GM23338 (cell line): ENCODE data around the gene EDAR. TPM values are rescaled to one million over a fixed set of nuclear protein-coding genes. Genes with fewer than 3 reads are reported as not detected.

ENCODE experiments used
- ATAC-seq: fragments of 200-7000 bp; cut with Tn5 transposase; 3 replicates; pipeline ENCODE4 v1.9.1; 2020
- DNase-seq: peaks from one replicate; pipeline ENCODE4 v3.0.0-alpha.2; 2015; ENCODE audit warnings: low spot score
- H2AFZ ChIP-seq: fragments of 200-600 bp; sonication (generic); 2 replicates; pipeline ENCODE4 v1.8.0; 2016; ENCODE audit warnings: antibody characterized with exemption, mild to moderate bottlenecking, moderate library complexity
- H3F3A ChIP-seq: fragments of 200-600 bp; sonication (generic); replicated peaks from 2 replicates; pipeline ENCODE4 v1.8.0; 2017; ENCODE audit warnings: antibody characterized with exemption, mixed run types, low read depth
- H3K27ac ChIP-seq: fragments of 200-600 bp; sonication (generic); 2 replicates; pipeline ENCODE4 v1.6.1; 2016; ENCODE audit warnings: low read depth
- H3K27me3 ChIP-seq: fragments of 200-600 bp; sonication (generic); 2 replicates; pipeline ENCODE4 v1.8.0; 2016; ENCODE audit warnings: mild to moderate bottlenecking, mixed run types, moderate library complexity; ENCODE audit not compliant: insufficient read depth
- H3K36me3 ChIP-seq: fragments of 200-600 bp; sonication (generic); 2 replicates; pipeline ENCODE4 v1.8.0; 2016; ENCODE audit warnings: mild to moderate bottlenecking; ENCODE audit not compliant: insufficient read depth
- H3K4me1 ChIP-seq: fragments of 200-600 bp; sonication (generic); 2 replicates; pipeline ENCODE4 v1.8.0; 2016; ENCODE audit warnings: mild to moderate bottlenecking, moderate library complexity; ENCODE audit not compliant: insufficient read depth
- H3K4me2 ChIP-seq: fragments of 200-600 bp; sonication (generic); 2 replicates; pipeline ENCODE4 v1.7.1; 2017; ENCODE audit warnings: mixed run types
- H3K4me3 ChIP-seq: fragments of 200-600 bp; sonication (generic); 2 replicates; pipeline ENCODE4 v1.6.1; 2016; ENCODE audit warnings: mixed run types
- H3K79me2 ChIP-seq: fragments of 200-600 bp; sonication (generic); replicated peaks from 2 replicates; pipeline ENCODE4 v1.8.0; 2017; ENCODE audit warnings: mild to moderate bottlenecking; ENCODE audit not compliant: insufficient read depth
- H3K9me2 ChIP-seq: fragments of 200-600 bp; sonication (generic); 2 replicates; pipeline ENCODE4 v1.8.0; 2017; ENCODE audit not compliant: insufficient read depth
- H4K20me1 ChIP-seq: fragments of 200-600 bp; sonication (generic); replicated peaks from 2 replicates; pipeline ENCODE4 v1.8.0; 2017; ENCODE audit warnings: mild to moderate bottlenecking; ENCODE audit not compliant: insufficient read depth
- H3K27ac Mint-ChIP-seq: 2 replicates; pipeline ENCODE4 v1.8.0; 2020; ENCODE audit warnings: inconsistent platforms, mild to moderate bottlenecking, moderate library complexity, mixed read lengths
- H3K27me3 Mint-ChIP-seq: 3 replicates; pipeline ENCODE4 v1.8.0; 2022; ENCODE audit warnings: low read depth, mild to moderate bottlenecking, moderate library complexity, mixed read lengths, inconsistent platforms; ENCODE audit not compliant: insufficient read depth, poor library complexity
- H3K36me3 Mint-ChIP-seq: 3 replicates; pipeline ENCODE4 v1.8.0; 2021; ENCODE audit warnings: low read depth, mild to moderate bottlenecking, inconsistent platforms, moderate library complexity, mixed read lengths
- H3K4me1 Mint-ChIP-seq: 3 replicates; pipeline ENCODE4 v1.8.0; 2020; ENCODE audit warnings: mild to moderate bottlenecking, inconsistent platforms, mixed read lengths
- H3K4me3 Mint-ChIP-seq: 3 replicates; pipeline ENCODE4 v1.8.0; 2021; ENCODE audit warnings: moderate library complexity, mild to moderate bottlenecking, inconsistent platforms, mixed read lengths
- H3K9me3 Mint-ChIP-seq: 3 replicates; pipeline ENCODE4 v1.8.0; 2020; ENCODE audit warnings: moderate library complexity, mild to moderate bottlenecking, inconsistent platforms, mixed read lengths
- CREB1 ChIP-seq: fragments of 250-450 bp; sonication (Bioruptor Pico); IDR thresholded peaks from 2 replicates; pipeline ENCODE4 v1.5.0; 2020; ENCODE audit warnings: low read depth, mild to moderate bottlenecking, moderate library complexity
- EZH2phosphoT487 ChIP-seq: fragments of 200-600 bp; sonication (generic); IDR thresholded peaks from one replicate; pipeline ENCODE4 v1.8.1; 2018; ENCODE audit warnings: antibody characterized with exemption; ENCODE audit not compliant: unreplicated experiment
- NANOG ChIP-seq: IDR thresholded peaks from 2 replicates; pipeline ENCODE4 v1.6.1; 2016; ENCODE audit warnings: antibody characterized with exemption, borderline replicate concordance
- POLR2AphosphoS5 ChIP-seq: IDR thresholded peaks from 2 replicates; pipeline ENCODE4 v1.6.1; 2016; ENCODE audit warnings: antibody characterized with exemption, low read depth
- ZNF114 ChIP-seq: fragments of 250-450 bp; sonication (Bioruptor Pico); IDR thresholded peaks from 2 replicates; pipeline ENCODE4 v1.5.0; 2020; ENCODE audit warnings: mild to moderate bottlenecking, moderate library complexity
- ZNF331 ChIP-seq: fragments of 250-450 bp; sonication (Bioruptor Pico); IDR thresholded peaks from 2 replicates; pipeline ENCODE4 v1.5.0; 2020; ENCODE audit warnings: low read depth, mild to moderate bottlenecking, moderate library complexity
- polyA plus RNA-seq: library from polyadenylated mRNA; unstranded; fragments of >200 nt; fragmentation: Nextera tagmentation; extraction: Ambion mirVana; gene quantifications from 2 replicates; pipeline ENCODE4 v1.2.1, GENCODE V29; 2016
- total RNA-seq: library from RNA; depleted of rRNA; stranded (reverse); fragments of >200 nt; shearing (Covaris generic); gene quantifications from 2 replicates; pipeline ENCODE4 v1.2.3, GENCODE V29; 2014
- TF ChIP-seq, protein P1 (sequence below): IDR thresholded peaks from one replicate; pipeline ENCODE4 v1.6.1; 2018; ENCODE audit warnings: antibody characterized with exemption; ENCODE audit not compliant: unreplicated experiment
- TF ChIP-seq, protein P2 (sequence below), 2 experiments: fragments of 200-600 bp in 1 of 2; sonication (generic) in 1 of 2; conservative IDR thresholded peaks; 2 replicates each; pipeline versions ENCODE4 v1.5.1 to v1.6.1; 2016 to 2017; ENCODE audit warnings: antibody characterized with exemption in 2 of 2, low read depth in 2 of 2, mild to moderate bottlenecking in 2 of 2, moderate library complexity in 1 of 2
- TF ChIP-seq, protein P3 (sequence below): IDR thresholded peaks from 2 replicates; pipeline ENCODE4 v1.6.1; 2016; ENCODE audit warnings: antibody characterized with exemption
- TF ChIP-seq, protein P4 (sequence below): fragments of 250-450 bp; sonication (Bioruptor Pico); IDR thresholded peaks from 2 replicates; pipeline ENCODE4 v1.5.0; 2020; ENCODE audit warnings: mild to moderate bottlenecking, moderate library complexity

Gene EDAR
- total and polyA plus RNA-seq, 2 experiments from 2014 or later = not detected

DNA sequence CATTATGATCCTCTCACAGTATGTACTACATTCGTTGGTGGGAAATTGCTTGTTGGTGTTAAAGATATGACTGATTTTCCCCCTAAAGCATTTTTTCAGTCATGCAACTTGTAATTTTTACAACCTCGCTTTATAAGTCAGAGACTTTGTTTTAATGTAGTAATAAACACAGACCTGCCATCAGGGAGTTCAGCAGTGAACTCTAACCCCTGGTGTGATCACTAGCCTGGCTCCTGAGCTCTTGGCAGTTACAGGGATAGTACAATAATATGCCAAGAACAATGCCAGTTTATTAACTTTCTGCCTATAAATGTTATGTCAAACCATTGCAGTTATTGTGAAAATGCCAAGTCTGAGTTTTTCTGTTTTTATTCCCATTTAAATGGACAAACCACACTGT is 93.8 kb downstream of the EDAR start:
- no peaks in the 10 kb centered on the region for H3K36me3 ChIP-seq
- no peak overlapping the region for H3K4me2 ChIP-seq
- Mint-ChIP-seq H3K27me3 (no peaks in the 10 kb centered on the region), H3K36me3 (peaks cover 4% of the 10 kb centered on the region; the same call in 1 of the 3 replicates), H3K4me3 (no peak overlapping the region), H3K4me1 (peaks cover 12% of the 10 kb centered on the region; the same call in 2 of the 3 replicates), H3K27ac (no peak overlapping the region), H3K9me3 (peaks cover 3% of the 10 kb centered on the region; the same call in 1 of the 3 replicates)
- DNase-seq (no peak), ATAC-seq (no peak)
- no peaks in the 10 kb centered on the region for H3K27me3 ChIP-seq
- H3K9me2 ChIP-seq = no peaks in the 10 kb centered on the region
- H3K27ac ChIP-seq = no peak overlapping the region
- no peak overlapping the region for H3K4me3 ChIP-seq
- H4K20me1 ChIP-seq = no peaks in the 10 kb centered on the region; the same call in 1 of the 2 replicates
- no peaks in the 10 kb centered on the region for H3F3A ChIP-seq
- TF ChIP-seq POLR2AphosphoS5 = no peak
- H3K79me2 ChIP-seq = no peaks in the 10 kb centered on the region
- no peaks in the 10 kb centered on the region for H3K4me1 ChIP-seq
- no peak overlapping the region for H2AFZ ChIP-seq

DNA sequence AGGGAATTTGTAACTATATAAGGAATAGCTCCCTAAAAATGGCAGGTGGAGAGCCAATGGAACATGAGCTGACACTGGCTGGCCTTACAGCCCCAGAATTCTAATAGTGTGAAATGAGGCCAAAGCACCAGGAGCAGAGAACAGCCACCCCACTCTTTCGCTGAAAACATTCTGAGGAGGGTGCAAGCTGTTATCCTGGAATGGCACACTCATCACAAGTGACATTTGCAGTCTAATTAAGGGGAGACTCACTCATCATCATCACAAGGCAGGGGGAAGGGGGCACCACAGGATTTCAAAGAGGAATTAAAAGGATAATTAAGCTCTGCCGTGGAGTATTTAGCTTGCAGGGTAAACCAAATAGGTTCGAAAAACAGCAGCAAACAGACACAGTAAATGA is 94.3 kb downstream of the EDAR start:
- H3K9me2 ChIP-seq = no peaks in the 10 kb centered on the region
- ATAC-seq (no peak), DNase-seq (no peak)
- no peaks in the 10 kb centered on the region; the same call in 1 of the 2 replicates for H4K20me1 ChIP-seq
- Mint-ChIP-seq H3K4me3 (no peak overlapping the region), H3K9me3 (peaks cover 4% of the 10 kb centered on the region; the same call in 1 of the 3 replicates), H3K36me3 (peaks cover 5% of the 10 kb centered on the region; the same call in 2 of the 3 replicates), H3K27ac (no peak overlapping the region), H3K4me1 (peaks cover 12% of the 10 kb centered on the region; the same call in 2 of the 3 replicates), H3K27me3 (no peaks in the 10 kb centered on the region)
- H3K4me2 ChIP-seq = no peak overlapping the region
- no peaks in the 10 kb centered on the region for H3K79me2 ChIP-seq
- H3K36me3 ChIP-seq = no peaks in the 10 kb centered on the region
- no peak overlapping the region for H3K4me3 ChIP-seq
- H3K27ac ChIP-seq = no peak overlapping the region
- no peaks in the 10 kb centered on the region for H3F3A ChIP-seq
- no peaks in the 10 kb centered on the region for H3K27me3 ChIP-seq
- no peaks in the 10 kb centered on the region for H3K4me1 ChIP-seq
- no peak overlapping the region for H2AFZ ChIP-seq
- TF ChIP-seq CREB1 (CRISPR knock-in tag) (no peak), NANOG (no peak), ZNF331 (CRISPR knock-in tag) (no peak), EZH2phosphoT487 (no peak), ZNF114 (no peak)
- TF ChIP-seq, protein P1, sequence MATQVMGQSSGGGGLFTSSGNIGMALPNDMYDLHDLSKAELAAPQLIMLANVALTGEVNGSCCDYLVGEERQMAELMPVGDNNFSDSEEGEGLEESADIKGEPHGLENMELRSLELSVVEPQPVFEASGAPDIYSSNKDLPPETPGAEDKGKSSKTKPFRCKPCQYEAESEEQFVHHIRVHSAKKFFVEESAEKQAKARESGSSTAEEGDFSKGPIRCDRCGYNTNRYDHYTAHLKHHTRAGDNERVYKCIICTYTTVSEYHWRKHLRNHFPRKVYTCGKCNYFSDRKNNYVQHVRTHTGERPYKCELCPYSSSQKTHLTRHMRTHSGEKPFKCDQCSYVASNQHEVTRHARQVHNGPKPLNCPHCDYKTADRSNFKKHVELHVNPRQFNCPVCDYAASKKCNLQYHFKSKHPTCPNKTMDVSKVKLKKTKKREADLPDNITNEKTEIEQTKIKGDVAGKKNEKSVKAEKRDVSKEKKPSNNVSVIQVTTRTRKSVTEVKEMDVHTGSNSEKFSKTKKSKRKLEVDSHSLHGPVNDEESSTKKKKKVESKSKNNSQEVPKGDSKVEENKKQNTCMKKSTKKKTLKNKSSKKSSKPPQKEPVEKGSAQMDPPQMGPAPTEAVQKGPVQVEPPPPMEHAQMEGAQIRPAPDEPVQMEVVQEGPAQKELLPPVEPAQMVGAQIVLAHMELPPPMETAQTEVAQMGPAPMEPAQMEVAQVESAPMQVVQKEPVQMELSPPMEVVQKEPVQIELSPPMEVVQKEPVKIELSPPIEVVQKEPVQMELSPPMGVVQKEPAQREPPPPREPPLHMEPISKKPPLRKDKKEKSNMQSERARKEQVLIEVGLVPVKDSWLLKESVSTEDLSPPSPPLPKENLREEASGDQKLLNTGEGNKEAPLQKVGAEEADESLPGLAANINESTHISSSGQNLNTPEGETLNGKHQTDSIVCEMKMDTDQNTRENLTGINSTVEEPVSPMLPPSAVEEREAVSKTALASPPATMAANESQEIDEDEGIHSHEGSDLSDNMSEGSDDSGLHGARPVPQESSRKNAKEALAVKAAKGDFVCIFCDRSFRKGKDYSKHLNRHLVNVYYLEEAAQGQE = no peak
- TF ChIP-seq, protein P2, sequence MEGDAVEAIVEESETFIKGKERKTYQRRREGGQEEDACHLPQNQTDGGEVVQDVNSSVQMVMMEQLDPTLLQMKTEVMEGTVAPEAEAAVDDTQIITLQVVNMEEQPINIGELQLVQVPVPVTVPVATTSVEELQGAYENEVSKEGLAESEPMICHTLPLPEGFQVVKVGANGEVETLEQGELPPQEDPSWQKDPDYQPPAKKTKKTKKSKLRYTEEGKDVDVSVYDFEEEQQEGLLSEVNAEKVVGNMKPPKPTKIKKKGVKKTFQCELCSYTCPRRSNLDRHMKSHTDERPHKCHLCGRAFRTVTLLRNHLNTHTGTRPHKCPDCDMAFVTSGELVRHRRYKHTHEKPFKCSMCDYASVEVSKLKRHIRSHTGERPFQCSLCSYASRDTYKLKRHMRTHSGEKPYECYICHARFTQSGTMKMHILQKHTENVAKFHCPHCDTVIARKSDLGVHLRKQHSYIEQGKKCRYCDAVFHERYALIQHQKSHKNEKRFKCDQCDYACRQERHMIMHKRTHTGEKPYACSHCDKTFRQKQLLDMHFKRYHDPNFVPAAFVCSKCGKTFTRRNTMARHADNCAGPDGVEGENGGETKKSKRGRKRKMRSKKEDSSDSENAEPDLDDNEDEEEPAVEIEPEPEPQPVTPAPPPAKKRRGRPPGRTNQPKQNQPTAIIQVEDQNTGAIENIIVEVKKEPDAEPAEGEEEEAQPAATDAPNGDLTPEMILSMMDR (conservative IDR thresholded peaks at IDR 0.05; ENCODE audit: low read depth in 2 of 2) = no peak
- TF ChIP-seq, protein P3, sequence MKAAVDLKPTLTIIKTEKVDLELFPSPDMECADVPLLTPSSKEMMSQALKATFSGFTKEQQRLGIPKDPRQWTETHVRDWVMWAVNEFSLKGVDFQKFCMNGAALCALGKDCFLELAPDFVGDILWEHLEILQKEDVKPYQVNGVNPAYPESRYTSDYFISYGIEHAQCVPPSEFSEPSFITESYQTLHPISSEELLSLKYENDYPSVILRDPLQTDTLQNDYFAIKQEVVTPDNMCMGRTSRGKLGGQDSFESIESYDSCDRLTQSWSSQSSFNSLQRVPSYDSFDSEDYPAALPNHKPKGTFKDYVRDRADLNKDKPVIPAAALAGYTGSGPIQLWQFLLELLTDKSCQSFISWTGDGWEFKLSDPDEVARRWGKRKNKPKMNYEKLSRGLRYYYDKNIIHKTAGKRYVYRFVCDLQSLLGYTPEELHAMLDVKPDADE = no peak
- TF ChIP-seq, protein P4, sequence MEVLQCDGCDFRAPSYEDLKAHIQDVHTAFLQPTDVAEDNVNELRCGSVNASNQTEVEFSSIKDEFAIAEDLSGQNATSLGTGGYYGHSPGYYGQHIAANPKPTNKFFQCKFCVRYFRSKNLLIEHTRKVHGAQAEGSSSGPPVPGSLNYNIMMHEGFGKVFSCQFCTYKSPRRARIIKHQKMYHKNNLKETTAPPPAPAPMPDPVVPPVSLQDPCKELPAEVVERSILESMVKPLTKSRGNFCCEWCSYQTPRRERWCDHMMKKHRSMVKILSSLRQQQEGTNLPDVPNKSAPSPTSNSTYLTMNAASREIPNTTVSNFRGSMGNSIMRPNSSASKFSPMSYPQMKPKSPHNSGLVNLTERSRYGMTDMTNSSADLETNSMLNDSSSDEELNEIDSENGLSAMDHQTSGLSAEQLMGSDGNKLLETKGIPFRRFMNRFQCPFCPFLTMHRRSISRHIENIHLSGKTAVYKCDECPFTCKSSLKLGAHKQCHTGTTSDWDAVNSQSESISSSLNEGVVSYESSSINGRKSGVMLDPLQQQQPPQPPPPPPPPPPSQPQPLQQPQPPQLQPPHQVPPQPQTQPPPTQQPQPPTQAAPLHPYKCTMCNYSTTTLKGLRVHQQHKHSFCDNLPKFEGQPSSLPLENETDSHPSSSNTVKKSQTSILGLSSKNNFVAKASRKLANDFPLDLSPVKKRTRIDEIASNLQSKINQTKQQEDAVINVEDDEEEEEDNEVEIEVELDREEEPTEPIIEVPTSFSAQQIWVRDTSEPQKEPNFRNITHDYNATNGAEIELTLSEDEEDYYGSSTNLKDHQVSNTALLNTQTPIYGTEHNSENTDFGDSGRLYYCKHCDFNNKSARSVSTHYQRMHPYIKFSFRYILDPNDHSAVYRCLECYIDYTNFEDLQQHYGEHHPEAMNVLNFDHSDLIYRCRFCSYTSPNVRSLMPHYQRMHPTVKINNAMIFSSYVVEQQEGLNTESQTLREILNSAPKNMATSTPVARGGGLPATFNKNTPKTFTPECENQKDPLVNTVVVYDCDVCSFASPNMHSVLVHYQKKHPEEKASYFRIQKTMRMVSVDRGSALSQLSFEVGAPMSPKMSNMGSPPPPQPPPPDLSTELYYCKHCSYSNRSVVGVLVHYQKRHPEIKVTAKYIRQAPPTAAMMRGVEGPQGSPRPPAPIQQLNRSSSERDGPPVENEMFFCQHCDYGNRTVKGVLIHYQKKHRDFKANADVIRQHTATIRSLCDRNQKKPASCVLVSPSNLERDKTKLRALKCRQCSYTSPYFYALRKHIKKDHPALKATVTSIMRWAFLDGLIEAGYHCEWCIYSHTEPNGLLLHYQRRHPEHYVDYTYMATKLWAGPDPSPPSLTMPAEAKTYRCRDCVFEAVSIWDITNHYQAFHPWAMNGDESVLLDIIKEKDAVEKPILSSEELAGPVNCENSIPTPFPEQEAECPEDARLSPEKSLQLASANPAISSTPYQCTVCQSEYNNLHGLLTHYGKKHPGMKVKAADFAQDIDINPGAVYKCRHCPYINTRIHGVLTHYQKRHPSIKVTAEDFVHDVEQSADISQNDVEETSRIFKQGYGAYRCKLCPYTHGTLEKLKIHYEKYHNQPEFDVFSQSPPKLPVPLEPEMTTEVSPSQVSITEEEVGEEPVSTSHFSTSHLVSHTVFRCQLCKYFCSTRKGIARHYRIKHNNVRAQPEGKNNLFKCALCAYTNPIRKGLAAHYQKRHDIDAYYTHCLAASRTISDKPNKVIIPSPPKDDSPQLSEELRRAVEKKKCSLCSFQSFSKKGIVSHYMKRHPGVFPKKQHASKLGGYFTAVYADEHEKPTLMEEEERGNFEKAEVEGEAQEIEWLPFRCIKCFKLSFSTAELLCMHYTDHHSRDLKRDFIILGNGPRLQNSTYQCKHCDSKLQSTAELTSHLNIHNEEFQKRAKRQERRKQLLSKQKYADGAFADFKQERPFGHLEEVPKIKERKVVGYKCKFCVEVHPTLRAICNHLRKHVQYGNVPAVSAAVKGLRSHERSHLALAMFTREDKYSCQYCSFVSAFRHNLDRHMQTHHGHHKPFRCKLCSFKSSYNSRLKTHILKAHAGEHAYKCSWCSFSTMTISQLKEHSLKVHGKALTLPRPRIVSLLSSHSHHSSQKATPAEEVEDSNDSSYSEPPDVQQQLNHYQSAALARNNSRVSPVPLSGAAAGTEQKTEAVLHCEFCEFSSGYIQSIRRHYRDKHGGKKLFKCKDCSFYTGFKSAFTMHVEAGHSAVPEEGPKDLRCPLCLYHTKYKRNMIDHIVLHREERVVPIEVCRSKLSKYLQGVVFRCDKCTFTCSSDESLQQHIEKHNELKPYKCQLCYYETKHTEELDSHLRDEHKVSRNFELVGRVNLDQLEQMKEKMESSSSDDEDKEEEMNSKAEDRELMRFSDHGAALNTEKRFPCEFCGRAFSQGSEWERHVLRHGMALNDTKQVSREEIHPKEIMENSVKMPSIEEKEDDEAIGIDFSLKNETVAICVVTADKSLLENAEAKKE = no peak
